Measurements from ENCODE around the gene HCRT. TPM values are rescaled to one million over a fixed set of nuclear protein-coding genes. Genes with fewer than 3 reads are reported as not detected.

Gene HCRT
- total and polyA plus RNA-seq, 2 of the 8 experiments (the other 6 are each of a cell fraction or from before 2014, with no cell fraction given): not detected

GRCh38 chr17:42167807-42168206 is 17.4 kb downstream of the HCRT start (continued):
- TF ChIP-seq SIN3A (conservative IDR thresholded peaks at IDR 0.05 in 1 of 2, IDR thresholded peaks at IDR 0.05 in 1 of 2; ENCODE audit: low read depth in 1 of 2, low read length in 2 of 2): no peak

All from H1 (cell line).